DOHH2 (cell line): ENCODE data around the gene BMS1.

ENCODE experiments used
- H3F3A ChIP-seq: fragments of 200-600 bp; sonication (generic), shearing (Covaris generic); 2 replicates; pipeline ENCODE4 v1.6.0; 2016; ENCODE audit warnings: antibody characterized with exemption, mild to moderate bottlenecking; ENCODE audit not compliant: control insufficient read depth, insufficient read depth
- H3K27ac ChIP-seq: fragments of 200-600 bp; sonication (generic); 2 replicates; pipeline ENCODE4 v1.5.1; 2014; ENCODE audit warnings: low read depth, mild to moderate bottlenecking, low read length, moderate library complexity
- H3K27me3 ChIP-seq: fragments of 200-600 bp; sonication (generic); 2 replicates; pipeline ENCODE4 v1.6.1; 2014; ENCODE audit warnings: mild to moderate bottlenecking, low read length, mixed read lengths; ENCODE audit not compliant: control insufficient read depth
- H3K36me3 ChIP-seq: fragments of 200-600 bp; sonication (generic); 2 replicates; pipeline ENCODE4 v1.6.1; 2014; ENCODE audit warnings: mild to moderate bottlenecking, low read length, moderate library complexity, mixed read lengths; ENCODE audit not compliant: control insufficient read depth
- H3K4me1 ChIP-seq: fragments of 200-600 bp; sonication (generic); 2 replicates; pipeline ENCODE4 v1.6.1; 2014; ENCODE audit warnings: mild to moderate bottlenecking, low read length, mixed read lengths; ENCODE audit not compliant: control insufficient read depth
- H3K4me2 ChIP-seq: fragments of 200-600 bp; sonication (generic); 2 replicates; pipeline ENCODE4 v1.6.0; 2014; ENCODE audit warnings: mild to moderate bottlenecking, low read length, moderate library complexity
- H3K4me3 ChIP-seq: fragments of 200-600 bp; sonication (generic); 2 replicates; pipeline ENCODE4 v1.5.1; 2014; ENCODE audit warnings: mild to moderate bottlenecking, low read length, mixed read lengths
- H3K79me2 ChIP-seq: fragments of 200-600 bp; sonication (generic); 2 replicates; pipeline ENCODE4 v1.6.1; 2014; ENCODE audit warnings: mild to moderate bottlenecking, low read length, mixed read lengths; ENCODE audit not compliant: control insufficient read depth
- H3K9me2 ChIP-seq: fragments of 200-600 bp; sonication (generic); replicated peaks from 2 replicates; pipeline ENCODE4 v1.6.1; 2014; ENCODE audit warnings: mild to moderate bottlenecking, low read length, mixed read lengths; ENCODE audit not compliant: control insufficient read depth
- H3K9me3 ChIP-seq: fragments of 200-600 bp; sonication (generic); 2 replicates; pipeline ENCODE4 v1.6.1; 2014; ENCODE audit warnings: antibody characterized with exemption, low read length, mixed read lengths; ENCODE audit not compliant: control insufficient read depth, insufficient read depth
- H4K20me1 ChIP-seq: fragments of 200-600 bp; sonication (generic); 2 replicates; pipeline ENCODE4 v1.6.0; 2014; ENCODE audit warnings: low read depth, mild to moderate bottlenecking, antibody characterized with exemption, low read length, moderate library complexity; ENCODE audit not compliant: control insufficient read depth, insufficient read depth
- EZH2phosphoT487 ChIP-seq: fragments of 200-600 bp; sonication (generic); IDR thresholded peaks from 2 replicates; pipeline ENCODE4 v1.6.1; 2017; ENCODE audit warnings: borderline replicate concordance, mild to moderate bottlenecking, antibody characterized with exemption, low read length, moderate library complexity, mixed read lengths
- TF ChIP-seq, protein P1 (sequence below): fragments of 200-600 bp; sonication (generic); IDR thresholded peaks from one replicate; pipeline ENCODE4 v1.5.1; 2014; ENCODE audit warnings: antibody characterized with exemption, mild to moderate bottlenecking, low read depth, low read length; ENCODE audit not compliant: poor library complexity, severe bottlenecking

The BMS1 gene

DNA sequence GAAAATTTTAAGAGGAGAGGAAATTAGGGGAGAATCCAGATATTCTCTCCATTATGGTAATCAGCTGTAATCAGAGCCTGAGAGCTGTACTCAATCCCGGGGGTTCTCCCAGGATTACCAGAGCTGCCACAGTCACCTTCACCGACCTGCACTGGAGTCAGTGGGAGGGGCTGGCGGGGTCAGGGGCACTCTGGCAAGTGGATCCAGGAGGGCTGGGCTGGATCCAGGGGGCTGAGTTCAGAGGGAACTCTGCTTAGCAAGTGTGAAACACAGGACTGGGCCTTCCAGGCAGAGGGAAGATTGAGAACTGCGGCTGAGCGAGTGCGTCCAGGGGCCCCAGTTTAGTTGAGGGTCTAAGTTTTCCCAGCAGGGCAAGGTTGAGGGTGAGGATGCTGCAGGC lies 89.2 kb downstream of the BMS1 start:
- Histone ChIP-seq H3K27me3 (no peaks in the 10 kb centered on the region), H3K36me3 (no peaks in the 10 kb centered on the region), H3K4me1 (no peaks in the 10 kb centered on the region), H3K79me2 (no peaks in the 10 kb centered on the region), H3K4me2 (no peak overlapping the region), H3K4me3 (no peak overlapping the region), H3K9me2 (no peaks in the 10 kb centered on the region), H3K9me3 (no peaks in the 10 kb centered on the region), H3K27ac (no peak overlapping the region), H3F3A (no peaks in the 10 kb centered on the region), H4K20me1 (no peaks in the 10 kb centered on the region)
- TF ChIP-seq, protein P1, sequence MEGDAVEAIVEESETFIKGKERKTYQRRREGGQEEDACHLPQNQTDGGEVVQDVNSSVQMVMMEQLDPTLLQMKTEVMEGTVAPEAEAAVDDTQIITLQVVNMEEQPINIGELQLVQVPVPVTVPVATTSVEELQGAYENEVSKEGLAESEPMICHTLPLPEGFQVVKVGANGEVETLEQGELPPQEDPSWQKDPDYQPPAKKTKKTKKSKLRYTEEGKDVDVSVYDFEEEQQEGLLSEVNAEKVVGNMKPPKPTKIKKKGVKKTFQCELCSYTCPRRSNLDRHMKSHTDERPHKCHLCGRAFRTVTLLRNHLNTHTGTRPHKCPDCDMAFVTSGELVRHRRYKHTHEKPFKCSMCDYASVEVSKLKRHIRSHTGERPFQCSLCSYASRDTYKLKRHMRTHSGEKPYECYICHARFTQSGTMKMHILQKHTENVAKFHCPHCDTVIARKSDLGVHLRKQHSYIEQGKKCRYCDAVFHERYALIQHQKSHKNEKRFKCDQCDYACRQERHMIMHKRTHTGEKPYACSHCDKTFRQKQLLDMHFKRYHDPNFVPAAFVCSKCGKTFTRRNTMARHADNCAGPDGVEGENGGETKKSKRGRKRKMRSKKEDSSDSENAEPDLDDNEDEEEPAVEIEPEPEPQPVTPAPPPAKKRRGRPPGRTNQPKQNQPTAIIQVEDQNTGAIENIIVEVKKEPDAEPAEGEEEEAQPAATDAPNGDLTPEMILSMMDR, result no peak
- TF ChIP-seq EZH2phosphoT487, result no peak

DNA sequence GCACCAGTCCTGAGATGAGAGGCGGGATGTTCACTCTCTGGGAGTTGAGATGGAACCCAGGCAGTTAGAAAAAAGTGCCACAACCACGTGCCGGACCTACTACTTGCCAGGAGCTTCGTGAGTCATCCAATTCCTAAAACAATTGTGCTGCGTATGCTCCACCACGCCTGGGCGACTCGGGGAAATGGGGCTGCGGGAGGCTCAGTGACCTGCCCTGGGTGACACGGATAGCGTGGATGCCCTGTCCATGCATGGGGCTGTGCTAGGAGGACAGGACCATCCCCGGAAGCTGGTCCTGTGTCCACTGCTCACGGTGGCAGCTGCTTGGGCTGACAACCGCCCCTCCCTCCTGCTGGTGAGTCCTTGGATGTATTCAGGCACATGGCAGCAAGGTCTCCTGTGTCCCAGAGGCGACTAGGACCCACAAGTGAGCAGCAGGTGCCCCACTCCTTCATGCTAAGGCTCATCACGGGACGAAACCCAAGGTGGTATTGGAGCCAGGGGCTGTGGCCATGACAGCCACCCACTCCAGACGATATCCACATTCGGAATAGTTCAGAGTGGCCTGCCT lies 90.4 kb downstream of the BMS1 start:
- Histone ChIP-seq H3K9me2 (no peaks in the 10 kb centered on the region), H4K20me1 (no peaks in the 10 kb centered on the region), H3K27ac (no peak overlapping the region), H3K4me3 (no peak overlapping the region), H3K9me3 (no peaks in the 10 kb centered on the region), H3F3A (no peaks in the 10 kb centered on the region), H3K4me2 (no peak overlapping the region), H3K36me3 (no peaks in the 10 kb centered on the region), H3K27me3 (no peaks in the 10 kb centered on the region), H3K79me2 (no peaks in the 10 kb centered on the region), H3K4me1 (no peaks in the 10 kb centered on the region)
- TF ChIP-seq, protein P1, result no peak
- no peak for TF ChIP-seq EZH2phosphoT487

DNA sequence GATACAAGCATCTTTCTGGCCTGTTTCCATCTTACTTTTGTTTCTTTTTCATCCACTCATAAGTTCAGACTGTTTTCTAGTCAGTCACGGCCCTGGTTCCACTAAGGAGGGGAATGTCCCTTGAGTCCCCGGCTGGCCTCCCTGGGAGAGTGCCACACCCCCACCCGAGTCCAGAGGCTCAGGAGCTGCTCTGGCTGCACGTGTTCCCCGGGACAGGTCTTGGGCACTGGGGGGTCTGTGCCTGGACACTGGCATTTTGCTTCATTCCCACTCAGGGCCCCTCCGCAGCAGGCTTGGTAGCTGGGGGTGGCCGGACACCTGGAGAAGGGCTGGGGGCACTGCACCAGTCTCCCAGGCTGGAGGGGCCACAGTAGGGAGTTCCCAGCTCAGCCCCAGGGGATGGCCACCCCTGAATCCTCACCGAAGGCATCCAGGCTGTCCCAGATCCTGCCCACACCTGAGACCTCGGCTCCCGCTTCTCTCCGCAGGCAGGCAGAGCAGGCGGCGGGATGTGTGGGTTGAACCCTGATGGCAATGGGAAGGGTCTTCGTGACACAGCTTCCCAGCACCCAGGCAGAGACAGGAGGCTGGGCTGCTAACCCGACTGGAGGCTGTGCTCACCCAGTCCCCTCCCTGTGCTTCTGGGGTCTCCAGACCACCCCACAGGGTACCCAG lies 92.3 kb downstream of the BMS1 start:
- no peaks in the 10 kb centered on the region for H3K36me3 ChIP-seq
- no peaks in the 10 kb centered on the region for H3K9me2 ChIP-seq
- no peak for TF ChIP-seq EZH2phosphoT487
- TF ChIP-seq, protein P1, result no peak
- no peaks in the 10 kb centered on the region for H3K4me1 ChIP-seq
- no peaks in the 10 kb centered on the region for H3K79me2 ChIP-seq
- no peak overlapping the region for H3K27ac ChIP-seq
- no peaks in the 10 kb centered on the region for H4K20me1 ChIP-seq
- H3K4me3 ChIP-seq, result no peak overlapping the region
- H3K27me3 ChIP-seq, result no peaks in the 10 kb centered on the region
- no peaks in the 10 kb centered on the region for H3F3A ChIP-seq
- H3K4me2 ChIP-seq, result no peak overlapping the region
- no peaks in the 10 kb centered on the region for H3K9me3 ChIP-seq
